HG02885 (cell line): ENCODE results near the gene ZNF79.

ENCODE experiments used
- ATAC-seq: cut with Tn5 transposase; IDR thresholded peaks from one replicate; pipeline ENCODE4 v1.9.1; 2021; ENCODE audit warnings: mild to moderate bottlenecking; ENCODE audit not compliant: unreplicated experiment, poor library complexity

The ZNF79 gene

DNA sequence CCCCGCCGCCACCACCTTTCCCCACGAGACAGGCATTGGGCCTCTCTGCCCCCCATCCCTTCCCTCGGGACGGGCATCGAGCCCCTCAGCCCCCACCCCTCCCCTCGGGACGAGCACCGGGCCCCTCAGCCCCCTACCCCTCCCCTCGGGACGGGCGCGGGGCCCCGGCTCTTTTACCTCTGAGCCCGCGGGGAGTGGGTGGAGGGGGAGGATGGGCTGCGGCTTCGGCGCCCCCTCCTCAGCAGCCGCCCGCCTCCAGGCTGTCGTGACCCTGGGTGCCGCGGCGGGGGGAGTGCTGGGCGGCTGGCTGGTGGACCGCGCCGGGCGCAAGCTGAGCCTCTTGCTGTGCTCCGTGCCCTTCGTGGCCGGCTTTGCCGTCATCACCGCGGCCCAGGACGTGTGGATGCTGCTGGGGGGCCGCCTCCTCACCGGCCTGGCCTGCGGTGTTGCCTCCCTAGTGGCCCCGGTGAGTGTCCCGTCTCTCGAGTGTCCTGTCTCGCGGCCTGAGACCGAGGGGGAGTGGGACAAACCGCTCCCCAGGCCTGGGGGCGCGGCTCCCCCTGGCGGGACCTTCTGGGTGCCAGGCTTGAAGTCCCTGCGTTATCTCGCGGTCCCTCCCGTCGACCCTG lies 26.4 kb upstream of the ZNF79 start:
- no peak for ATAC-seq

DNA sequence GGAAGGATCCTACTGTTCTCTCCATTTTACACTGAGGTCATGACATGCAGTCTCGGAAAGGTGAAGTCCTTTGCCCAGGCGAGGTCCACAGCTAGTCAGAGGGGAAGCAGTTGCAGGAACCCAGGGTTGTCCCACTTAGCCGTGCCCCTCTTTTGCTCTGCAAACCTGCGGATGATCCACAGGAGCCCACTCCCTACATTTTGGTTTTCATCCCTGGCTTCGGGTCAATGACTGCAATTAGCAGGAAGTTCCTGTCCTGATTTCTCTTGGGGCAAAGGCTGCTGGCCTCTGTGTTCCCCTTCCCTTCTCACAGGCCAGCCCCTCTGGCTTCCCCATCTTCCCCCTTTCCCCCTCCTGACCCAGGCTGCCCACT lies 25.9 kb upstream of the ZNF79 start:
- ATAC-seq: no peak

GRCh38 chr9:127398715-127399400 lies 25.3 kb upstream of the ZNF79 start:
- ATAC-seq: no peak

DNA sequence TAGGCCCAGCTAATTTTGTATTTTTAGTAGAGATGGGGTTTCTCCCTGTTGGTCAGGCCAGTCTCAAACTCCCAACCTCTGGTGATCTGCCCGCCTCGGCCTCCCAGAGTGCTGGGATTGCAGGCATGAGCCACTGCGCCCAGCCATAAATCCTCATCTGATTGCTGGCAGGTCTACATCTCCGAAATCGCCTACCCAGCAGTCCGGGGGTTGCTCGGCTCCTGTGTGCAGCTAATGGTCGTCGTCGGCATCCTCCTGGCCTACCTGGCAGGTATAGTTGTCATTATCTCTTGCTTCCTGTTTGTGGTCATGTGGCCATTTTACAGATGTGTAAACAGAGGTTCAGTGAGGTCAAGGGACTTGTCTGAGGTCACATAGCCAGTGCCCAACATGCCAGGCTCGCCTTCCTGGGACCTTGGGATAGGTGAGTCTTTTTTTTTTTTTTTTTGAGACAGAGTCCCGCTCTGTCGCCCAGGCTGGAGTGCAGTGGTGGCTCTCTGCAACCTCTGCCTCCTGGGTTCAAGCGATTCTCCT lies 24.4 kb upstream of the ZNF79 start:
- ATAC-seq: no peak

DNA sequence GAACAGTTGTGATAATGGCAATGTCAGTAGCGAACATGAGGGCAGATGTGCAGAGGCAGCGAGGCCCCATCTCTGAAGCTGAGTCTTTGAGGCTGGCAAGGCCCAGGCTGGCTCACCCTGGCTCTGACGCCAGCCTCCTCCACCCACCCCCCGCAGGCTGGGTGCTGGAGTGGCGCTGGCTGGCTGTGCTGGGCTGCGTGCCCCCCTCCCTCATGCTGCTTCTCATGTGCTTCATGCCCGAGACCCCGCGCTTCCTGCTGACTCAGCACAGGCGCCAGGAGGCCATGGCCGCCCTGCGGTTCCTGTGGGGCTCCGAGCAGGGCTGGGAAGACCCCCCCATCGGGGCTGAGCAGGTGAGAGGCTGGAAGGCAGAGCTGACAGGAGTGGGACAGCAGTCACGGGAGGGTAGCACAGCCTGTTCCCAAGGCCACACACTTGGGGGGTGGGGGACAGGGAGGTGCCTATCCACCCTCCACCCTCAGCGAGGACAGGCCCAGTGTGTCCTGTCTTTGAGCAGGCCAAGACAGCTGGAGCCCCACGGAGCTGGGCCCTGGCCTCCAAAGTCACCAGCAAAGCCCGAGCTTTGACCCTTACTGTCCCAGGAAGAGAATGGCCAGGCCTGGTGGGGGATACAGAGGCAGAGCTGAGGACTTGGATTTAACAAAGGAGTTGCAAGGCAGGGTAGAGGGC lies 21.6 kb upstream of the ZNF79 start:
- ATAC-seq: no peak

GRCh38 chr9:127403507-127404192 lies 20.5 kb upstream of the ZNF79 start:
- no peak for ATAC-seq

- ATAC-seq: no peak
These were observed 19.6 kb upstream of the ZNF79 start for GRCh38 chr9:127404631-127405030.

DNA sequence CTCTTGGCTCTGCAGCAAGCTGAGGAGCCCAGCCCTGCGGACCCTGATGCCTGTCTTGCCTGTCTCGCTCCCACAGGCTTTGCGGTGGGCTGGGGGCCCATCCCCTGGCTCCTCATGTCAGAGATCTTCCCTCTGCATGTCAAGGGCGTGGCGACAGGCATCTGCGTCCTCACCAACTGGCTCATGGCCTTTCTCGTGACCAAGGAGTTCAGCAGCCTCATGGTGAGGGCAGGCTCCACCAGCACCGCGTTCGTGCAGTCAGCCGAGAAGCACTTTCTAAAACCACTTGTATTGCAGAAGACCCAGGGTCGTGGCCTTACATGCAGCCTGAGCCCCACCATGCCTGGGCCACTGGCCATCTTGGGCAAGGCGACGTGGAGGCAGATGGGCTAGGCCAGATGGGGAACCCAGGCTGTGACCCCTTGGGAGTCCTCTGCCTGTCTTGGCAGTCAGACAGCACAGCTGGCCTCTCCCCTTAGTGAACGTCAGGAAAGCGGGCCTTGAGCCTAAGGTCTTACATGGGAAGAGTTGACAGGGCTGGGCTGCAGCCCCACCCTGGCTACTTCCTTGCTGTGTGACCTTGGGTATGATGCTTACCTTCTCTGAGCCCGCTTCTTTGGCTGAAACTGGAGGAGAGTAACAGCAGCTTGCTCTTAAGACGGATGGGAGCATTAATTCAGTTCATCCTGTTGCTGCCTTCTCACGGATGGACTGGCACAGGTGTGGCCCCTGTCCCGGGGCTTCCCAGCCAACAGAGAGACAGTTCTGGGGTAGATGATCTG lies 18.6 kb upstream of the ZNF79 start:
- no peak for ATAC-seq

- ATAC-seq: no peak
These were observed 17.2 kb upstream of the ZNF79 start for GRCh38 chr9:127406799-127407491.

GRCh38 chr9:127407492-127407843 lies 16.7 kb upstream of the ZNF79 start:
- ATAC-seq: no peak

DNA sequence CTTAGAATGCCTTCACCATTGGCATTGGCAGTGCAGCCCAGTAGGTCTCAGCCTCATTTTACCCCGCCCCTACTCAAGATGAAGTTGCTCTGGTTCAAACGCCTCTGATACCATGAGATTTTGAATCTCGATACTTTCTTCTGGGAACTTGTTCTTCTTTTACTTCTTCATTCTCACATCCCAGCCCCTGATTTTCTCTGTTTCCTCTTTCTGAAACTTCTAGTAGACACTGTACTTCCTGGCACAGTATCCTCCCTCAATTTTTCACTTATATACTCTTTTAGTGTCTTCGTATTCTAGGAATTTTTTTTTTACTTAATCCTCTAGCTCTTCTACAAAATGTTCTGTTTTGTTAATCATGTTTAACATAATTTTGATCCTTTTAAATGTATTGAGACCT lies 13.1 kb upstream of the ZNF79 start:
- ATAC-seq: no peak

DNA sequence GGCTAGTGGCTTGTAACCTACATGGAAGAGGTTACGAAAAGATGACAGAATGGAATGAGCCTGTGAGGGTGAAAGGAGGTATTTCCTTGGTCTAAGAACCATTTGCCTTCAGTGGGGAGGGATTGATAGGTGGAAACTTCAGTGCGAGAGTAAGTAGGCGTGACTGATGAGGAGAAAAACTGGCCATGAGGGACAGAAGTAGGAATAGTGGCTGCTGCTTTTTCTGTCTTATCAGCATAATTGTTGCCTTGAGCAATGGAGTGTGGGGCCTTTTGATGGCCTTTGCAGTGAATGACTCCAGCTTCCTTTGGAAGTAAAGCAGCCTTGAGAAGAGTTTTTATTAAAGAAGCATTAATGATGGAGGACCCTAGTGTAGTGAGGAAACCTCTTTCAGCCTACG lies 9.0 kb upstream of the ZNF79 start:
- ATAC-seq: no peak

- no peak for ATAC-seq
These were observed 8.5 kb upstream of the ZNF79 start for GRCh38 chr9:127415657-127416056.

DNA sequence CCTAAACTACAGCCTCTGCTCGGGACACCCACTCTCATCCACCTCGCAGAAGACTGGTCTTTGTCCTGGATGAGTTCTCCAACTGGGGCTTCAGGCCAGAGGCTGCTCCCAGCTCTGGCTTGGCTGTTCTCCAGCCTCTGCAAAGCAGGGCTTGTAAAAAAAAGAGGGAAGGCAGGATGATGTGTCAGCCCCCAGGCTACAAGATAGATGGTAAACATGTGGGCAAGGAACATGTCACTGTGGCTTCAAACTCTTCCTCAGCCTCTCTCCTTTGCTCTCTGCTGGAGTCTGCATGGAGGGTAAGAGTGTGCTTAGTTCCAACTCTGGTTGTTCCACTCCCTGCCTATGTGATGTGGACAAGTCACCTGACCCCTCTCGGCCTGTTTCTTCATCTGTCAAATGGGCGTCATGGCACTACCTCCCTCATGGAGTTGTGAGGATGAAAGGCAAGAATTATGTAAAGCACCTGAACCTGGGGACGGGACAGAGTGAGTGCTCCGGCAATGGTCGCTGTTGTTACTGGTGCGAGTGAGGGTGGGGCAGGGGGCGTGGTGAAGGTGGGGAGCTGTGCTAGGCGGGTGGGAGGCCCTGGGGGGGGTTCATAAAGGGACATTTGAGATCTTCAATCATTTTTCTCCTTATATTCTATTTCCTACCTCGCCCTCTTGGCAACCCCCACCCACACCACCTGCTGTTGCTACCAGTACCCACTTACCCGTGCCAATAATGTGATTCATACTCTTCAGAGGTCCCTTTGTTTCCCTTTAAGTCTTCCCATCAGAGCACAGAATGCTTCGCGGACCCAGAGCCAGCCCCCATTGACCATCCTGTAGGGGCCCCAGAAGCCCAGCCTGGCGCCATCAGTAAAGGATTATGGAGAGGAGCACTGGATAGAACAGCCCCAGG lies 6.8 kb upstream of the ZNF79 start:
- no peak for ATAC-seq

- no peak for ATAC-seq
These were observed 6.1 kb upstream of the ZNF79 start for GRCh38 chr9:127418037-127418471.

- ATAC-seq: no peak
These were observed 4.8 kb upstream of the ZNF79 start for GRCh38 chr9:127419348-127419747.

DNA sequence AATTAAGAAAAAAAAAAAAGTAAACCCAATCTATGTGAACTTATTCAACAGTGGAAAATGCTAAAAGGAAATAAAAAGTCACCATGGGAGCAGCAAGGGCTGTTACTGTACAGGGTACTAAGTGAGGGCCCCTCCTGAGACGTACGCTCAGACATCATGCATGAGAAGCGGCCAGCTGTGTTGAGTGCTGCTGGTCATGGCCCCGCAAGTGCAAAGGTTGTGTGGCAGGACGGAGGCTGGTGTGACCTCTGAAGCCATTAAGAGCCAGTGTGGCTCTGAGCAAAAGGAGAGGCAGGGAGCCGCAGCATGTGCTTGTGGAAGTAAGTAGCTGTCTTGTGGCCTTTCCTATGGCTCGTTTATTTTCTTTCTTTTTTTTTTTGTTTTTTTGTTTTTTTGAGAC lies 3.1 kb upstream of the ZNF79 start:
- no peak for ATAC-seq

- no peak for ATAC-seq
These were observed 1.9 kb upstream of the ZNF79 start for GRCh38 chr9:127422133-127422782.
